Karpas-422 (cell line): ENCODE measurements around the gene CDC5L. TPM values are rescaled to one million over a fixed set of nuclear protein-coding genes. Genes with fewer than 3 reads are reported as not detected.

Source experiments
- DNase-seq: peaks from one replicate; pipeline ENCODE4 v3.0.0-alpha.2; 2015
- H2AFZ ChIP-seq: fragments of 200-600 bp; sonication (generic); 2 replicates; pipeline ENCODE4 v1.6.1; 2014; ENCODE audit warnings: antibody characterized with exemption, low read length, mixed read lengths
- H3K27ac ChIP-seq: fragments of 200-600 bp; sonication (generic); 2 replicates; pipeline ENCODE4 v1.5.1; 2014; ENCODE audit warnings: mild to moderate bottlenecking, low read length, moderate library complexity
- H3K27me3 ChIP-seq: fragments of 200-600 bp; sonication (generic); 2 replicates; pipeline ENCODE4 v1.6.1; 2014; ENCODE audit warnings: low read length, mixed read lengths
- H3K36me3 ChIP-seq: fragments of 200-600 bp; sonication (generic); 2 replicates; pipeline ENCODE4 v1.6.1; 2014; ENCODE audit warnings: low read length, mixed read lengths; ENCODE audit not compliant: insufficient read depth
- H3K4me1 ChIP-seq: fragments of 200-600 bp; sonication (generic); 2 replicates; pipeline ENCODE4 v1.6.1; 2014; ENCODE audit warnings: mild to moderate bottlenecking, low read length, mixed read lengths
- H3K4me2 ChIP-seq: fragments of 200-600 bp; sonication (generic); 2 replicates; pipeline ENCODE4 v1.6.1; 2014; ENCODE audit warnings: low read length, low read depth, mild to moderate bottlenecking; ENCODE audit not compliant: poor library complexity, severe bottlenecking
- H3K4me3 ChIP-seq: fragments of 200-600 bp; sonication (generic); 2 replicates; pipeline ENCODE4 v1.5.1; 2014; ENCODE audit warnings: mild to moderate bottlenecking, antibody characterized with exemption, low read length, mixed read lengths
- H3K79me2 ChIP-seq: fragments of 200-600 bp; sonication (generic); 2 replicates; pipeline ENCODE4 v1.6.1; 2014; ENCODE audit warnings: mild to moderate bottlenecking, low read length, mixed read lengths
- H3K9ac ChIP-seq: fragments of 200-600 bp; sonication (generic); 2 replicates; pipeline ENCODE4 v1.6.0; 2014; ENCODE audit warnings: low read length
- H3K9me2 ChIP-seq: fragments of 200-600 bp; sonication (generic), shearing (Covaris generic); replicated peaks from 2 replicates; pipeline ENCODE4 v1.6.0; 2014; ENCODE audit warnings: mild to moderate bottlenecking, low read length, moderate library complexity; ENCODE audit not compliant: insufficient read depth
- H3K9me3 ChIP-seq: fragments of 300-700, 200-600 bp; sonication (generic); 2 replicates; pipeline ENCODE4 v1.6.1; 2014; ENCODE audit warnings: low read length, mixed read lengths
- H4K20me1 ChIP-seq: fragments of 200-600 bp; sonication (generic); 2 replicates; pipeline ENCODE4 v1.6.1; 2014; ENCODE audit warnings: mild to moderate bottlenecking, antibody characterized with exemption, low read length, low read depth; ENCODE audit not compliant: insufficient read depth
- small RNA-seq: library from RNA; depleted of rRNA; stranded (forward); fragments of <200 nt; gene quantifications from one replicate; pipeline ENCODE3, GENCODE V24; 2014
- total RNA-seq: library from RNA; depleted of rRNA; stranded (reverse); fragments of >200 nt; shearing (Covaris generic); gene quantifications from 2 replicates; pipeline ENCODE4 v1.2.3, GENCODE V29; 2014; ENCODE audit warnings: low replicate concordance; rRNA removed

CDC5L gene
- total RNA-seq, 1 experiment from 2014 or later: 19.1 TPM

- no peaks in the 10 kb centered on the region for H3K9me2 ChIP-seq
- no peaks in the 10 kb centered on the region for H3K4me1 ChIP-seq
- no peak for DNase-seq
- no peaks in the 10 kb centered on the region for H3K27me3 ChIP-seq
- H4K20me1 ChIP-seq: no peaks in the 10 kb centered on the region
- H3K79me2 ChIP-seq: no peaks in the 10 kb centered on the region
- no peak overlapping the region for H3K4me2 ChIP-seq
- no peak overlapping the region for H3K27ac ChIP-seq
- H3K9ac ChIP-seq: no peak overlapping the region
- H3K4me3 ChIP-seq: no peak overlapping the region
- no peaks in the 10 kb centered on the region for H3K9me3 ChIP-seq
- no peak overlapping the region for H2AFZ ChIP-seq
- no peaks in the 10 kb centered on the region for H3K36me3 ChIP-seq
Observed at GRCh38 chr6:44499609-44500008, 112.1 kb downstream of the CDC5L start.

Small RNA genes within 50 kb of the gene (small RNA-seq; reads per million reads assigned to genes)
- not detected for gene MIR4642

Other genes starting within 250 kb of the CDC5L start
- gene CAPN11, start 228.9 kb upstream of the CDC5L start, total RNA-seq: not detected in 2 replicates
- not detected in 2 replicates for gene MYMX, start 170.8 kb upstream of the CDC5L start, total RNA-seq
- 26.9 and 29.3 TPM in 2 replicates for gene SLC29A1, start 164.1 kb upstream of the CDC5L start, total RNA-seq
- gene HSP90AB1, start 140.6 kb upstream of the CDC5L start, total RNA-seq: 474 and 539 TPM in 2 replicates
- 30.0 and 49.9 TPM in 2 replicates for gene SLC35B2, start 130.2 kb upstream of the CDC5L start, total RNA-seq
- gene NFKBIE, start 122.2 kb upstream of the CDC5L start, total RNA-seq: 22.2 and 26.1 TPM in 2 replicates
- 0.04 and 0.18 TPM in 2 replicates for gene TMEM151B, start 117.3 kb upstream of the CDC5L start, total RNA-seq
- gene AARS2, start 74.4 kb upstream of the CDC5L start, total RNA-seq: 6.1 and 19.6 TPM in 2 replicates
- not detected in 2 replicates for gene SPATS1, start 45.1 kb upstream of the CDC5L start, total RNA-seq